ENCODE data around the gene STRBP.

Gene STRBP

DNA sequence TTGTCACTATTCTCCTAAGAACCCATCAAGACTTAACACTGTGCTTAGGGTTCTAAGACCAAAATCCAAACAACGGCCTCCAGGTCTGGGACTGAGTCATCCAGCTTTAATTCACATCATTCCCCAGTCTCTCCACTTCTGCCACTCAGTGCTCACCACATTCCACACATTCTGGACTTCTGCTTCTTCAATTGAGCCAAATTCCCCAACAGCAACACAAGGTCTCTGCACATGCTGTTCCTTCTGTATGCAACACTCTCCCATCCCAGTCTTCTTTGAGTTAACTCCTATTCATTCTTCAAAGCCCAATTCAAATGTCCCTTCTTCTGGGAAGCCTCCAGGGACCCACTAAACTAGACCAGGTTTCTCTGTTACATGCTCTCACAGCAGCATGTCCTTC, 137.1 kb downstream of the STRBP start:
- DNase-seq (ENCODE audit: low read depth in 3 of 3): no peak

GRCh38 chr9:123129423-123129822, 139.0 kb downstream of the STRBP start:
- no peak for DNase-seq (ENCODE audit: low read depth in 3 of 3)

- no peak for DNase-seq (ENCODE audit: low read depth in 3 of 3)
These were observed 139.8 kb downstream of the STRBP start for GRCh38 chr9:123128591-123128990.

DNA sequence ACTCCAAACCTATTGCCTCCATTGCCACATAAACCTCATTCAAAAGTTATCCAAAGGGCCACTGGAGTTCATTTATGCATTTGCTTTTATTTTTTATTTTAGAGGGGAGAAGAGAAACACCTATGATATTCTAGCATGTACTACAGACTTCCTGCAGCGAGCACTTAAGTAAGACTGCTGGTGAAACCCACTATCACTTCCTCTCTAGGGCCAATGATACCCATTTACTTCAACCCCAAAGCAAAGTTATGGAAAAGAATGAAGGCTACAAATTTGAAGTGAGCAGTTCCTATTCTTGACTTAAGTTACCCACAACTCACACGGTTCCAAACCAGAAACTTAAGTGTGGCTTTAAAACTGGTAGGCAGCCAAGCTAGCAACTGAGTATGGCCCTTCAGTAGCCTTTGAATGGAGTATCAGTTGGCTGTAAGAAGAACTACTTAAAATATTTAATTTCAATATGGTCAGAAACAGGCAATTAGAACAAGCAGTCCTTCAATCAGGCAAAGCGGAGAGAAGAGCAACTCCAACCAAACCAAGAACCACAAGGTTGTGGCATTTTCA, 140.8 kb downstream of the STRBP start:
- DNase-seq (ENCODE audit: low read depth in 3 of 3): no peak

DNA sequence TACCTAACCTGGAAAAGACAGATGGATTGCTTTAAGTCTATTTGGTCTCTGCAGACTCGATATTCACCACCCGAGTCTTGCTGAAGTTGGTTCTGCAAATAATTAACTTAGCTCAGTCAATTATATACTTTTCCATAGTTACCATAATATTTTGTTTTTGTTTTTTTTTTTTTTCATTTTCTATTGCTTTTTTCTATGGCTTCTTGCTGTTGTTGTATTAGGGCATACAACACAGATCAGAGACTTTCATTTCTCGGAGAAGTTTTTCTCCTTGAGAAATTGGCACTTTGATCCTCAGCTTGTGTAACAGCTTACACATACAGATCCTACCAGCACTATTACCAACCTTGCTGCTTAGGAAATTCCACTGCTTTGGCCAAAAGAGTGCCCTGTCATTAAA, 146.9 kb downstream of the STRBP start:
- no peak for DNase-seq (ENCODE audit: low read depth in 3 of 3)

DNA sequence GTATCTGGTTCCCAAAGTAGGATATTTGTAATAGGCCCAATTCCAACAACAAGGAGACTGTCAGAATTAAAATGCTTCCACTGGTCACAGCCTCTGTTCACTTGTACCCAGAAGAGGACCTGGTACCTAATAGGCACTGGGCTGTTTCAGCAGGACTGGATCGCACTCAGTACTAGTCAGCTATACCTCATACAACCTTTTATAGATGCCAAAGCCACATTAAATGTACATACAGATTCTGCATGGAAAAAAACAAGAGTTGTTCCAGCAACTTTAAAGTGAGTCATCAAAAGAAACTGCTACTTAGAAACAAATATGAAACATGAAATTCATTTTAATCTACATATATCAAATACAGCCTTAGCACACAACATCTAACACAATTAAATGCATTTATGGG, 147.4 kb downstream of the STRBP start:
- no peak for DNase-seq (ENCODE audit: low read depth in 3 of 3)

- no peak for DNase-seq (ENCODE audit: low read depth in 3 of 3)
These were observed 148.3 kb downstream of the STRBP start for GRCh38 chr9:123120131-123120530.

DNA sequence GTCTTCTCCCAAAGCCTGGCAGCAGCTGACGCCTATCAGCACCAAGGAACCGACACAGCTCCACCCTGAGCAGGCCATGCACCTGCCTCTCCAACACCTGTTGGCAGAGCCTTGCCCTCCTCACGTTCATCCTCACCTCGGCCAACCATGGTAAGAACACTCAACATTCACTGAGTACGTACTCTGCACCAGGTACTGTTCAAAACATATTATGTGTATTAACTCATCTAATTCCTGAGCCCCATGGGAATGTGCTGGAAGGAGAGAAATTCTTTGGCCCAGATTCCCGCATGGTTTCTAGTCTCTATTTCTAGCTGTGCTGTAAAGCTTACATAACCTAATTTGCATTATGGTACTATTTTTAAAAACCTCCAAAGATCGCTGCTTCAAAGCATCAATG, 148.8 kb downstream of the STRBP start:
- no peak for DNase-seq (ENCODE audit: low read depth in 3 of 3)

DNA sequence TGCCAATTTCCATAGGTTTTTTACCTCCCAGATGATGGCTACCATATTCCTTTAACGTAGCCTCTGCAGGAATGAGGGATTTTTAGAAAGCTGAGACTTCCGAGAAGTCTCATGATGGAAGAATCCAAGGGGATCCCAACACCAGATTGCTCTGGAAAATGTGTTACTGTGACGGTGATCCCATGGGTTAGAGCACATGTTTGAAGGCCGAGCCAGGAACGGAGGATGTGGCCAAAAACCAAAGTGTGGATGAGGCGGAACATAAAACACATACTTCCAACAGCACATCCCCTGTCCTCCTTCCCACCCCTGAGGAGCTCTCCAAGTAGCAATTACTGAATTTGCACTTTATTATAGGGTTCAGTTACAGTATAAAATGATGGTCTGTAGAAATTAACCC, 152.3 kb downstream of the STRBP start:
- no peak for DNase-seq (ENCODE audit: low read depth in 3 of 3)

DNA sequence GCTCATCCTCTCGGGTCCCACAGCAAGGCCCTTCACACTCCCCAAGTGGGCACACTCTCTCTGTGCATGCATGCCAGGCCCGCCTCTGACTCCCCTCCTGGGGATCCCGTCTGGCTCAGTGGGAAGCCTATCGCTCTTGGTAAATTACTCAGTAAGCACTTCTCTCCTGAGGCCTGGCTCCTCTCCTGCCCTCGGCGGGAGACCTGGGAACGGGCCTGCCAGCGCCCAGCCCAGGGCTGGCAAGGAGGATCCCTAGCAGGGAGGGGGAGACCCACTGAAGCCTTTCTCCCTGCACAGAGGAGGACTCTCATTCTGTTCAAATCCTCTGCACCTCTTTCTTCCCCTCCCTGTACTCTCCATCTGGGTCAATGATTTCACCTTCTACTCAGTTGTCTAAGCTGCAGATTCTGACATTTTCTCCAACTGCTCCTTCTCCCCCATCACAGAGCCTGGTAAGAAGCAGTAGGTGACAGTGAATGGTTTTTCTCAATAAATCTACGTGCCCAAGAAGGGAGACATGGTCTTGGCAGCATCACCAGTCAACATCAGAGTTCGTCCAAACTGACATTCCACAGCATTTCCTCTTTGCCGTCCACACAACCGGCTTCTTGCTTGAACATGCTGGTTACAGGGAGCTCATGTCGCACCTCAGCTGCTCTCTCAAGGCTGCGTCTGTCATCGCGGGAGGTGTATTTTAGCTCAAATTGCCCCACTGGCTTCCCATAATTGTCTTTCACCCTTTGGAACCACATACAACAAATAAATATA, 153.1 kb downstream of the STRBP start:
- no peak for DNase-seq (ENCODE audit: low read depth in 3 of 3)

GRCh38 chr9:123113185-123113584, 155.2 kb downstream of the STRBP start:
- no peak for DNase-seq (ENCODE audit: low read depth in 3 of 3)

DNA sequence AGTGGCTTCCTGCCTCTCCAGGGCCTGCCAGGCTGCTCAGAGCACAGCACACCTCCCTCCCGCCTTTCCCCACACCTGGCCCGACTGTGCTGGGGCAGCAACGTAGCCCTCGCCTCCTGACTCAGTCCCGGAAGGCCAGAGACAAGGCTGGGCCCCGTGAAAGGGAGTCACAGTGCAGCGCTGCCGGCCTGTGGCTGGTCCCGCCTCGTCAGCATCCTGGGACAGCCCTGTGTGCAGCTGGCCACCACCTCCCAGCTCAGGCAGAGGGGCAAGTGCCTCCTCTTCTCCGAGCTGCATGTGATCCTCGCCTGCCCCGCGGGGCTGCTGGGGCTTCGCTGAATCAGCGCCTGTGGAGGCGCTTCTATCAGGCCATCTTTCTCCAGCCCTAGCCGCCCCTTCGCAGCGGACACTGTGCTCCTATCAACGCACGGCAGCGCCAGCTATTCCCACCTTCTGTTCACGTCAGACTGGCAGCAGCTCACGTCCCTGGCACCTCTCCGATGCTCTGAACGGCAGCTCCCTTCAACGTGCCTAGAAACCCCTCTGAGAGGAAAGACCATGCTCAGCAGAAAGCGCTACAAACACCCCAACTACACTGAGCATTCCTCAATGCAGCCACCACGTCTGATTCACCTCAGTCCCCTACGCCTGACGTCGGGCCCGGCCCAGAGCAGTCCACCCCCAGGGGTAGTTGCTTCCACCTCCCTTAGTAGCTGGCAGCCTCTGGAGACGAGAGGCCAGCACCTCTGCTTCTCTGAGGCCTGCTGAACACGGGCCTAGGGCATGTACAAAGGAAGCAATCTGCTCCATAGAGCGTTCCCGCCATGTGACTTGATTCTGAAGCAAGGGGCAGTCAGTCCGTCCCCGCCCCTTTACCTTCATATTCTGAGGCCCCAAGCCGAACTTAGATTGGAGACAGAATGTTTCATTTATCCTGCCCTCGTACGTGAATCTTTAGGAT, 156.1 kb downstream of the STRBP start:
- DNase-seq (ENCODE audit: low read depth in 3 of 3): no peak

DNA sequence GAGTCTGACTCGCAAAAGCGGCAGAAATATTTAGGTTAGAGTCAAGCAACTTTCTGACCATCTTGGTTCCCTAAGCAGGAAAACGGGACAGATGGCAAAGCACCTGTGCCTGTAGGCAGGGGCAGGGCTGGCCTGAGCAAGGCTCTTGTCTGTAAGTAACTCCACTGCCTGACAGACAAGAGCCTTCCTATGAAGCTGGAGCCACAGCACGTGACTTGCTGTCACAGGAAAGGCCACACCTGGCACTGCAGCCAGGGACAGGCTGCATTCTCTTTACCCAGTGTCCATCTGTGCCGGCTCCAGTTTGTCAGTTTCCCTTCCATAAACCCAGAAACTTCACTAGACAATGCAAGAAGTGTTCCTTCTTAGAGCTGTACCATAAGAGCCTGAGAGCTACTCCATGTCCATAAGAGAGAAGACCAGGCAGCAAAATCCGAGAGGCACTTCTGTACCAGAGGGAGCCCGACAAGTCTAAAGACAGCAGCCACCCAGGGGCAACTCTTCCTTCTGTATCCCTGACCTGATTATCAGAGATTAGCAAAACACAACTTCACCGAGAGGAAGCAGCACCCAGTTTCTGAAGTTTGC, 156.9 kb downstream of the STRBP start:
- no peak for DNase-seq (ENCODE audit: low read depth in 3 of 3)

GRCh38 chr9:123109540-123110279, 158.7 kb downstream of the STRBP start:
- no peak for DNase-seq (ENCODE audit: low read depth in 3 of 3)

GRCh38 chr9:123108976-123109375, 159.4 kb downstream of the STRBP start:
- DNase-seq (ENCODE audit: low read depth in 3 of 3): no peak

GRCh38 chr9:123107639-123108285, 160.6 kb downstream of the STRBP start:
- no peak for DNase-seq (ENCODE audit: low read depth in 3 of 3)

DNA sequence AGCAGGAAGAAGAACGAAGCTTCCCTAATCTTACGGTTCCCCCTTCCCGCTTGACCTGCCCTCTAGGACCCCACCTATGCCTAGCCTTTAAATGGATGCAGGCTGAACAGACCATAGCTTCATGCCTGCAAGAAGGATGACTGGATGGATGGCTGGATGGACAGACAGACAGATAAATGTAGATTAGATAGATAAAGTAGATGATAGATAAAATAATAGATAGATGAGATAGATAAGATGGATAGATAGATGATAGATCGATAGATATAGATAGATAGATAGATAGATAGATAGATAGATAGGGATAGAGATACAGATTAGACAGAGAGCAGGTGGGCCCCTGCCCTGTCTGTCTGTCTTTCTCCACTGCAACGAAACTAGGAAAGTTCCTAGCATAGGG, 162.9 kb downstream of the STRBP start:
- no peak for DNase-seq (ENCODE audit: low read depth in 3 of 3)

DNA sequence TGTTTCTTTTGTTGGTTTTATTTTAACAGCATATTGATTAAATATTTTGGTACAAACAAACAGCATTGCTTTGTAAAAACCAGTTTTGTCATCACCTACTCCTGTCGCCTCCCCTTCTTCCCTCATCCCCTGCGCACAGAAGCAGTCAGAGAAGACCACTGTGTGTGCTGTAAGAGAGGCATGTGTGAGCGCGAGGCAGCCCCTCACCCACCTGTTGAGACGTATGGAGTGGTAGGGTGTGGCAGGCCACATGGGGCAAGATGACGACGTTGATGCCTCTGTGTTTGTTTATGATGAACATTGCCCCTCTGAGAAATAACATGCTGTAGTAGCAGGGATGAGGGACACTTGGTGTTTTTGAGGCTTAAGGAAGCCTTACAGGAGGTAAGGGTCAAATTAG, 163.6 kb downstream of the STRBP start:
- no peak for DNase-seq (ENCODE audit: low read depth in 3 of 3)

GRCh38 chr9:123102375-123103113, 165.8 kb downstream of the STRBP start:
- no peak for DNase-seq (ENCODE audit: low read depth in 3 of 3)

- no peak for DNase-seq (ENCODE audit: low read depth in 3 of 3)
These were observed 168.8 kb downstream of the STRBP start for GRCh38 chr9:123099548-123099947.

Measured in stimulated activated CD4-positive, alpha-beta T cell treated with anti-CD3 and anti-CD28 coated beads, TNF-alpha, amount 100 ng/mL, for 48 hours (primary cell).